ENCODE results near the gene CFAP298. TPM values are rescaled to one million over a fixed set of nuclear protein-coding genes. Genes with fewer than 3 reads are reported as not detected.
"Not testable (repeated sequence)": the region's sequence is repeated elsewhere in the genome, so short reads cannot be mapped to it uniquely, and the experiment has no call there.

CFAP298 gene
- total RNA-seq, 2 donors from 2014 or later = 16.1 to 22.2 TPM

- no peaks in the 10 kb centered on the region for H3K9me3 ChIP-seq
- H3K36me3 ChIP-seq = peaks cover 37% of the 10 kb centered on the region
- no peaks in the 10 kb centered on the region for H3K27me3 ChIP-seq
- no peak overlapping the region for H3K4me3 ChIP-seq
- no peak for TF ChIP-seq CTCF (IDR thresholded peaks at IDR 0.05)
- no peak for DNase-seq (ENCODE audit: low spot score)
- no peak overlapping the region for H3K27ac ChIP-seq
- H3K4me1 ChIP-seq = no peaks in the 10 kb centered on the region
Observed at GRCh38 chr21:32645261-32646182, 33.3 kb upstream of the CFAP298 start.

- no peaks in the 10 kb centered on the region for H3K9me3 ChIP-seq
- H3K36me3 ChIP-seq = peaks cover 40% of the 10 kb centered on the region
- H3K4me1 ChIP-seq = no peaks in the 10 kb centered on the region
- H3K27ac ChIP-seq = no peak overlapping the region
- no peak for DNase-seq (ENCODE audit: low spot score)
- no peak for TF ChIP-seq CTCF (IDR thresholded peaks at IDR 0.05)
- no peak overlapping the region for H3K4me3 ChIP-seq
- H3K27me3 ChIP-seq = no peaks in the 10 kb centered on the region
Observed at GRCh38 chr21:32641710-32642698, 29.8 kb upstream of the CFAP298 start.

GRCh38 chr21:32626621-32627196, 14.5 kb upstream of the CFAP298 start:
- no peak for DNase-seq (ENCODE audit: low spot score)
- H3K27ac ChIP-seq = no peak overlapping the region
- peaks cover 19% of the 10 kb centered on the region for H3K36me3 ChIP-seq

GRCh38 chr21:32618218-32618617, 6.0 kb upstream of the CFAP298 start:
- H3K36me3 ChIP-seq; H3K27me3 ChIP-seq; H3K4me3 ChIP-seq; H3K27ac ChIP-seq; DNase-seq (ENCODE audit: low spot score); H3K4me1 ChIP-seq; H3K9me3 ChIP-seq: not testable (repeated sequence)

More at GRCh38 chr21:32626621-32627196, 14.5 kb upstream of the CFAP298 start:
- Histone ChIP-seq H3K4me1 (no peaks in the 10 kb centered on the region), H3K27me3 (no peaks in the 10 kb centered on the region), H3K9me3 (peaks cover 0 to 6% of the 10 kb centered on the region in 2 donors), H3K4me3 (no peak overlapping the region)
- no peak for TF ChIP-seq CTCF (IDR thresholded peaks at IDR 0.05)

- peak overlapping the region; percentile 90 to 95 for H3K4me3 ChIP-seq
- no peaks in the 10 kb centered on the region for H3K27me3 ChIP-seq
- peaks cover 0 to 22% of the 10 kb centered on the region in 2 donors for H3K4me1 ChIP-seq
- H3K9me3 ChIP-seq = no peaks in the 10 kb centered on the region
- no peak for TF ChIP-seq CTCF (IDR thresholded peaks at IDR 0.05)
- no peaks in the 10 kb centered on the region for H3K36me3 ChIP-seq
- peak overlapping the region; percentile 89 to 95 for H3K27ac ChIP-seq
- no peak for DNase-seq (ENCODE audit: low spot score)
Observed at GRCh38 chr21:32613436-32614043, 1.4 kb upstream of the CFAP298 start.

Data from right atrium auricular region (tissue), 2 donors.